GM19455 (cell line): Measurements from ENCODE around the gene ACTMAP.
"Not testable (repeated sequence)": the region's sequence is repeated elsewhere in the genome, so short reads cannot be mapped to it uniquely, and the experiment has no call there.

ENCODE experiments used
- ATAC-seq: cut with Tn5 transposase; IDR thresholded peaks from one replicate; pipeline ENCODE4 v1.9.1; 2021; ENCODE audit not compliant: unreplicated experiment

The ACTMAP gene

GRCh38 chr19:40744554-40745401 lies 5.5 kb downstream of the ACTMAP start:
- ATAC-seq, result no peak

GRCh38 chr19:40743926-40744325 lies 6.4 kb downstream of the ACTMAP start:
- ATAC-seq, result no peak

GRCh38 chr19:40742886-40743285 lies 7.4 kb downstream of the ACTMAP start:
- ATAC-seq, result no peak

GRCh38 chr19:40742477-40742876 lies 7.8 kb downstream of the ACTMAP start:
- no peak for ATAC-seq

- no peak for ATAC-seq
Measured at GRCh38 chr19:40741527-40742390, 8.5 kb downstream of the ACTMAP start.

- no peak for ATAC-seq
Measured at GRCh38 chr19:40740747-40741146, 9.5 kb downstream of the ACTMAP start.

GRCh38 chr19:40739871-40740703 lies 10.2 kb downstream of the ACTMAP start:
- ATAC-seq, result no peak

GRCh38 chr19:40739030-40739839 lies 11.0 kb downstream of the ACTMAP start:
- no peak for ATAC-seq

GRCh38 chr19:40737102-40737644 lies 13.1 kb downstream of the ACTMAP start:
- ATAC-seq, result no peak

GRCh38 chr19:40736661-40737060 lies 13.6 kb downstream of the ACTMAP start:
- ATAC-seq, result no peak

GRCh38 chr19:40735013-40735771 lies 15.1 kb downstream of the ACTMAP start:
- no peak for ATAC-seq

- ATAC-seq, result no peak
Measured at GRCh38 chr19:40733149-40733548, 17.1 kb downstream of the ACTMAP start.

GRCh38 chr19:40732304-40732703 lies 18.0 kb downstream of the ACTMAP start:
- ATAC-seq, result not testable (repeated sequence)

- ATAC-seq, result not testable (repeated sequence)
Measured at GRCh38 chr19:40730065-40730464, 20.2 kb downstream of the ACTMAP start.

GRCh38 chr19:40726279-40726678 lies 24.0 kb downstream of the ACTMAP start:
- no peak for ATAC-seq

- ATAC-seq, result no peak
Measured at GRCh38 chr19:40724855-40725254, 25.4 kb downstream of the ACTMAP start.

GRCh38 chr19:40724315-40724714 lies 26.0 kb downstream of the ACTMAP start:
- ATAC-seq, result no peak

GRCh38 chr19:40723661-40724254 lies 26.5 kb downstream of the ACTMAP start:
- no peak for ATAC-seq
